Breast epithelium (tissue), 3 donors: ENCODE results near the gene PBXIP1.

ENCODE experiments used
- CTCF ChIP-seq, 3 donors: fragments of 450-650 bp; IDR thresholded peaks; one replicate each; pipeline ENCODE4 v1.5.1; 2016 to 2017; ENCODE audit warnings: antibody characterized with exemption in 3 of 3, mild to moderate bottlenecking in 3 of 3, moderate library complexity in 3 of 3
- POLR2A ChIP-seq: fragments of 450-650 bp; IDR thresholded peaks from one replicate; pipeline ENCODE4 v1.6.1; 2016; ENCODE audit warnings: antibody characterized with exemption, mild to moderate bottlenecking, moderate library complexity
- POLR2AphosphoS5 ChIP-seq, 3 donors: sonication (generic); formaldehyde crosslinking; IDR thresholded peaks; one replicate each; pipeline ENCODE4 v1.6.1; 2017; ENCODE audit warnings: antibody characterized with exemption in 3 of 3

- TF ChIP-seq CTCF (IDR thresholded peaks at IDR 0.05) = no peak
- no peak for TF ChIP-seq POLR2AphosphoS5 (IDR thresholded peaks at IDR 0.05)
- TF ChIP-seq POLR2A = no peak
These were observed 21.4 kb downstream of the PBXIP1 start for GRCh38 chr1:154934358-154934948.
